HCEC 1CT (cell line): Measurements from ENCODE around the gene KIRREL2.
A peak's percentile ranks its signal among the peaks of the same experiment; 100 is the strongest.
"Not testable (repeated sequence)": the region's sequence is repeated elsewhere in the genome, so short reads cannot be mapped to it uniquely, and the experiment has no call there.

Source experiments
- DNase-seq: peaks from one replicate; pipeline ENCODE4 v3.0.0-alpha.2; 2017

KIRREL2 gene

DNA sequence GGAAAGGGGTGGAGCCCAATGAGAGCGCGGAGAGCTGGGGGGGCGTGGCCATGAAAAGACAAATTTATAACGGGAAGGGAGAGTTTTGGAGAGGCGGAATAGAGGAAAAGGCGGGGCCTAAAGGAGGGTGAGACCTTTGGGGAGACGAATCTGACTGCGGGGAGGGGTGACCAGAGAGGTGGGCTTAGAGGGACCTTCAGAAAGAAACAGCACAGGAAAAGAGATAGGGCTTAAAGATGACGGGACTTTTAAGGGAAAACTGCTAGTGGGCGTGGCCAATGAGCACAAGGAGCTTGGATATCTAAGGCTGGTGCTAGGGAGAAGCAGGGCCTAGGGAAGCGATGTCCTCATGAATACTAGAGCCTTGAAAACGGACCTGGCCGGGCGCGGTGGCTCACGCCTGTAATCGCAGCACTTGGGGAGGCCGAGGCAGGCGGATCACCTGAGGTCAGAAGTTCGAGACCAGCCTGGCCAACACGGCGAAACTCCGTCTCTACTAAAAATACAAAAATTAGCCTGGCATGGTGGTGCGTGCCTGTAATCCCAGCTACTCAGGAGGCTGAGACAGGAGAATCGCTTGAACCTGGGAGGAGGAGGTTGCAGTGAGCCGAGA is 13.5 kb downstream of the KIRREL2 start:
- peak; percentile 27 for DNase-seq

DNA sequence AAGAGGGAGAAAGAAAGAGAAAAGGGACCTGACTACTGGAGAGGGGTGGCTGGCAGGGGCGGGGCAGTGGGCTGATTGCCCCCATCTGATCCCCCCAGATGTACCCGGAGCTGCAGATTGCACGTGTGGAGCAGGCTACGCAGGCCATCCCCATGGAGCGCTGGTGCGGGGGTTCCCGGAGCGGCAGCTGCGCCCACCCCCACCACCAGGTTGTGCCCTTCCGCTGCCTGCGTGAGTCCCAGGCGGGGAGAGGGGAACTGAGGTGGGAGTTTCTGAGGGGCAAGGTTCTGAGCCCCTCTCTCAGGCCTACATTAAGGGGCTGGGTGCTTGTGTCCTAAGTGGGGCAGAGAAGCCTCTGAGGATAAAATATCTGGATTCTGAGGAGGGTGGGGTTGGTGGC is 14.1 kb downstream of the KIRREL2 start:
- no peak for DNase-seq

DNA sequence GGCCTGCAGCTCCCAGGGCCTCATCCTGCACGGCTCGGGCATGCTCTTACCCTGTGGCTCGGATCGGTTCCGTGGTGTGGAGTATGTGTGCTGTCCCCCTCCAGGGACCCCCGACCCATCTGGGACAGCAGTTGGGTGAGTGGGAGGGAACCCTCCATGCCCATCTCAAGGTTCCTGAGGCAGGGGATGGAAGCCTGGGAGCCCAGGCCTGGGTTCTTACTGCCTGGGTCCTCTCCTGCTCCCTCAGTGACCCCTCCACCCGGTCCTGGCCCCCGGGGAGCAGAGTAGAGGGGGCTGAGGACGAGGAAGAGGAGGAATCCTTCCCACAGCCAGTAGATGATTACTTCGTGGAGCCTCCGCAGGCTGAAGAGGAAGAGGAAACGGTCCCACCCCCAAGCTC is 14.9 kb downstream of the KIRREL2 start:
- DNase-seq, result no peak

DNA sequence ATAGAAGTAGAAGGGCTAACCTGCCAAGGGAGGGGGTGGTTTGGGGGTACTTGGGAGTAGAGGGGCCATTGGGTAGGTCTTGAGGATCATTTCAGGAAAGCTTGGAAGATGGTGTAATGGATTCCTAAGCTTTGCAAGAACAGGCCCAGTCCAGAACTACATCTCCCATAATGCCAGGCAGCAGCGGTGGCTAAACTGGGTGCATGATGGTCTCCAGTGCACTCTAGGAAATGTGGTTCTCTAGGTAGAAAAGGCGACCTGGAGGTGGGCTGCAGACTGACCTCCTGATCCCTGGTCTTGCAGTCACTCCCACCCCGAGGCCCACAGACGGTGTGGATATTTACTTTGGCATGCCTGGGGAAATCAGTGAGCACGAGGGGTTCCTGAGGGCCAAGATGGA is 15.5 kb downstream of the KIRREL2 start:
- no peak for DNase-seq

DNA sequence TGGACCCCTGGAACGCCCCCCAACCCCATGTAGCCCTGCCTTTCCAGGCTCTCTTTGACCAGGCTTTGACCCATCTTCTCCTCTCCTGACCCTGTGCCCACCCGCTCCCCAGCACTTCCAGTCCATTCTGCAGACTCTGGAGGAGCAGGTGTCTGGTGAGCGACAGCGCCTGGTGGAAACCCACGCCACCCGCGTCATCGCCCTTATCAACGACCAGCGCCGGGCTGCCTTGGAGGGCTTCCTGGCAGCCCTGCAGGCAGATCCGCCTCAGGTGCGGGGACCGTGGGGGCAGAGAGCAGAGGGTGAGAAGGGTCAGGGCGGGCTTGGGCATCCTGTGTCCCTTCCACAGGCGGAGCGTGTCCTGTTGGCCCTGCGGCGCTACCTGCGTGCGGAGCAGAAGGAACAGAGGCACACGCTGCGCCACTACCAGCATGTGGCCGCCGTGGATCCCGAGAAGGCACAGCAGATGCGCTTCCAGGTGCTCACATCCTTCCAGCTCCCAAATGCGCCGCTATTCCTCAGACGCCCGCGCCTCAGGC is 17.8 kb downstream of the KIRREL2 start:
- DNase-seq, result no peak

DNA sequence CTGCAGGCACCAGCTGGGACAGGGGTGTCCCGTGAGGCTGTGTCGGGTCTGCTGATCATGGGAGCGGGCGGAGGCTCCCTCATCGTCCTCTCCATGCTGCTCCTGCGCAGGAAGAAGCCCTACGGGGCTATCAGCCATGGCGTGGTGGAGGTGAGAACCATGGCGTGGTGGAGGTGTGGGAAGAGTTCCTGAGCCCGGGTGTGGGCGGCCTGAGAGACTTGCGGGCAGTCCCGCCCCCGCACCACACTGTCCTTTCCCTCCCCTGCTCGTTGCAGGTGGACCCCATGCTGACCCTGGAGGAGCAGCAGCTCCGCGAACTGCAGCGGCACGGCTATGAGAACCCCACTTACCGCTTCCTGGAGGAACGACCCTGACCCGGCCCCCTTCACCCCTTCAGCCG is 22.4 kb downstream of the KIRREL2 start:
- DNase-seq, result no peak

DNA sequence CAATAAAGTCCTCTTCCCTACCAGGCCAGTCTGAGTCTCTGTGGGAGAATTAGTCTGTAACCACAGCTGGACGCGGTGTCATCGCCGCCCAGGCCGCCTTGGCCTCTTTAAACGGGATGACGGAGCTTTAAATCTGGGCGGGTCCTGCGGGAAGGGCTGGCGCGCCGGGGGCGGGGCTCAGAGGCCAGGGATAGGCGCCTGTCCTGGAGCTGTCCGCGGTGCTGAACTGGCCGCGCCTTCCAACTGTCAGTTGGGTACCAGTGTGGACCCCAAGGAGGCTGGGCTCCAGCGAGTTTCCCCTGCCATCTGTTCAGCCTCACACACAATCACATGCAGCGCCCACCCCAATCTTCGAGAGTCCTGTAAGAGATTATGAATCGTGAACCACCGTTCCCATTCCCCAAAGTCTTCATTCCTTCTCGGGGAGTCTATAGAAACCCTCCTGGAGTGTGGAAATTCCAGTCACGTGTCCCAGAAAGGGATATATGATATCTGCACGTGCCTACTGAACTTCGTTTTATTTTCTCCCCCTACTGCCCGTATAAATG is 23.1 kb downstream of the KIRREL2 start:
- peak; percentile 90 for DNase-seq

DNA sequence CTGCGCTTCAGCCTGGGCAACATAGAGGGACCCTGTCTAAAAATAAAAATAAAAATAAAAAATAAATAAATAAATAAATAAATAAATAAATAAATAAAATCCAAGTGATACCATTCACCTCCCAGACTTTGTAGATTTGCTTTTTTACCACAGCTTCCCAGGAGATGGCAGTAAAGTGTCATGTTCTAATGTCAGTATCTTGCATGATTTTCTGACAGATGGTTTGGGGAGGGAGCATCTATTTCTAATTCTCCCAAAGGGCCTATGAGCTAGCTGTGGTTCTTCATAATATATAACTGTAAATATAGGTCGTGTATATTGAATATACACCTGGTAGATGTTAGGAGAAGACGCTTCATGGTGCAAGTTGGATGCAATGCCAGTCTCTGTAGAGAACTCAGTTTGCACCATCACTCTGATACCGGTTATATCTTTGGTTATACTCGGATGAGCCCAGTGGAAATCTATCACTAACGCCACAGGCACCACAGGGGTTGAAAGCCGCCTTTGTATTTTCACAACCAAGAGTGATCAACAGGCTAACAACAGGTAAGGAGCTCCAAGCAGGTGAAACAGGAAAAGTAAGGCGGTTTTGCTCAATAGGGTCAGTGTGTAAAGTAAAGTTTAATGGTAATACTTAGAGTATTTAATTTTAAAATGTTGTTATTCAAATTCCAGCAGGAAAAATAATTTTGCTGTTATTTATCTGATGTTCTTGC is 25.6 kb downstream of the KIRREL2 start:
- DNase-seq, result peak; percentile 62

DNA sequence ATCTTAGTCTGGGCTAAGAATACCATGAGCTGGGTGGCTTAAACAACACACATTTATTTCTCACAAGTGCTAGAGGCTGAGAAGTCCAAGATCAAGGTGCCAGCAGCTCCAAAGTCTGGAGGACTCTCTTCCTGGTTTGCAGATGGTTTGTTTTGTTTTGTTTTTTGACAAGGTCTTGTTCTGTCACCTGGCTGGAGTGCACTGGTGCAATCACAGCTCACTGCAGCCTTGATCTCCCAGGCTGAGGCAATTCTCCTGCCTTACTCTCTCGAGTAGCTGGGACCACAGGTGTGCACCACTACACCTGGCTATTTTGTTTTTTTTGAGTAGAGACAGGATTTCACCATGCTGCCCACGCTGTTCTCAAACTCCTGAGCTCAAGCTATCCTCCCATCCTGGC is 27.2 kb downstream of the KIRREL2 start:
- no peak for DNase-seq

DNA sequence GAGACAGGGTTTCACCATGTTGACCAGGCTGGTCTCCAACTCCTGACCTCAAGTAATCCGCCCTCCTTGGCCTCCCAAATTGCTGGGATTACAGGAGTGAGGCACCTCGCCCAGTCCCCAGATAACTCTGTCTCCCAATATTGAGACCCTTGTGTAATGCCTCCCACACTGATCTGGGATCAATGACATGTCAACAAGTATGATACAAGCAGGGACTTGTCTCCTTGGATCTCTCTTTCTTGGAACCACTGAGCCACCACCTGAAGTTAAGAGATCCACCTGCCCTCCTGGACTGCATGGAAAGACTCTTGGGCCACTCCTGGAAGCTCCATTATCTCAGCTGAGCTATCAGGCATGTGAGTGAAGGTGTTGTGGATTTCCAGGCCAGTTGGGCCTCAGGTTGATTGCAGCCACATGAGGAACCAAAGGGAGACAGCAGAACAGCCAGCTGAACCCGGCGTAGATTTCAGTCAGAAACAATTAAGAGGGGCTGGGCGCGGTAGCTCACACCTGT is 28.6 kb downstream of the KIRREL2 start:
- DNase-seq, result no peak

DNA sequence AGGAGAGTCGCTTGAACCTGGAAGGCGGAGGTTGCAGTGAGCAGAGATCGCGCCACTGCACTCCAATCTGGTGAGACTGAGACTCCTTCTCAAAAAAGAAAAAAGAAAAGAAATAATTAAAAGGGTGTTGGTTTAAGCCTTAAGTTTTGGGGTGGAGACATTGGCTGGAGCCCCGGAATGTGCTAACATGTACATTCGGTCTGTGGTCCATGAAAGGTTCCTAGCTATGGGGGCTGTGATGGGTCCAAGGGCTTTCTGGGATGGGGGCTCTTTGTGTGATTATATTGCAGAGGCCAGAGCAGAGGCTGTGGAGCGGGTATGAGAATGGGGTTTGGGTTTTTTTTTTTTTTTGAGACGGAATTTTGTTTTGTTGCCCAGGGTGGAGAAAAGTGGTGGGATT is 29.2 kb downstream of the KIRREL2 start:
- DNase-seq, result no peak

DNA sequence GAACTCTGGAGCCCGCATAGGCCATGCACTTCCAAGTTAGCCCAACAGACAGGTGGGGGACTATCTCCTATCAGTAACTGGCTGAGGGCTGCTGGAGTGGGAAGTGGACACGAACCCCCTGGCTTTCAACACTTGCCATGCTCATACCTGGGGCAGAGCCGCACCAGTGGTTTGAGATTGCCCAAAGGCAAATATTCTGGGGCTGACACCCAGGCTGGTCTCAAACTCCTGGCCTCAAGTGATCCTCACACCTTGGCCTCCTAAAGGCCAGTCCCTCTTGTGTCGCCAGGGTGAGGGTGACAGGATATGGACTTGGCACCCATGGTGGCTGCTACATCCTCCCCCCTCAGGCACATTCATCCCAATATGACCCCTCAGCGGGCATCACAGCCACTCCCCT is 30.5 kb downstream of the KIRREL2 start:
- no peak for DNase-seq

DNA sequence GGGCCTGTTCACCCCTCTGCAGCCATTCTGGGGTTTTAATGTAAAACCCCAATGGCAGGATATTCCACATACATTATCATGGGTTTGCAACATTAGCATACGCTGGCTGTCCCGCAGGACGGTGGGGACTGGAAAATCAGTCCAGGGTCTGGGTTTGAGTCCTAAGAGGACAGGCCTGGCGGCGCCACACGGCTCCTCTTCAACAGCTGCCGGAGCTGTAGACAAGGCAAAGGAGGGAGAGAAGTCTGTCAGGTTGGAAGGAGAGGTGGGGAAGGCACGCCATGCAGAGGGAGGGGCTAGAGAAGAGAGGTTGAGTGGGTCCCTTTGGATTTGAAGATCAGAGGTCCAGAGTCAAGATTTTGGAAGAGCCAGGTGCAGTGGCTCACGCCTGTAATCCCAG is 31.7 kb downstream of the KIRREL2 start:
- no peak for DNase-seq

DNA sequence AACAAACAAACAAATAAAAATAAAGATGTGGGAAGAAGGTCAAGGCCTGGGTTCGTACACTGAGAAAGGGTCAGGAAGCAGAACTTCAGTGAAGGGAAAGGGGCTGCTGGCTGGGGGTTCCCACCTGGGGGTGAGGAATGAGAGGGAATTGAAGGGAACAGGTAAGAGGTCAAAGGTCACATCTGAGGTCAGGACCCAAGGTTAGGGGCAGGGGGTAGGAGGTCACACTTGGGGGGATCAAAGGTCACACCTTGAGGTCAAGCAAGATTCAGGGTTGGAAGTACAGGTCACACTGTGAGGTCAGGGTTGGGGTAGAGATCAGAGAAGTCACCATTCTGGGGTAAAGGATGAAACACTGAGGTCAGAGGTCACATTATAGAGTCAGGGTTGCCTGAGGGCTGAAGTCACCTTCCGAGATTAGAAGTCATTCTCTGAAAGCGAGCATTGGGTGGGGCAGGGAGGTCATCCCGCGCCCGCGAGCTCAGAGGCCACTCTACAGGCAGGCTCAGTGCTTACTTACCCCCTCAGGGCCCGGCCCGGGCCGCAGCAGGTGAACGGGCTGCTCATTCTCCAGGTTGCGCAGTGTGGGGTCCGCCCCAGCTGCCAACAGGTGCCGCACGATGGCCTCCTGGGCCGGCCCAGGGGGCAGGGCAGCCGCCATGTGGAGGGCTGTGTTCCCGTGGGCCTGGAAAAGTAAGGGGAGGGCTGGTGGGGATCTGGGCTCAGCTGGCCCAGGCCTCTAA is 32.8 kb downstream of the KIRREL2 start:
- DNase-seq, result no peak

DNA sequence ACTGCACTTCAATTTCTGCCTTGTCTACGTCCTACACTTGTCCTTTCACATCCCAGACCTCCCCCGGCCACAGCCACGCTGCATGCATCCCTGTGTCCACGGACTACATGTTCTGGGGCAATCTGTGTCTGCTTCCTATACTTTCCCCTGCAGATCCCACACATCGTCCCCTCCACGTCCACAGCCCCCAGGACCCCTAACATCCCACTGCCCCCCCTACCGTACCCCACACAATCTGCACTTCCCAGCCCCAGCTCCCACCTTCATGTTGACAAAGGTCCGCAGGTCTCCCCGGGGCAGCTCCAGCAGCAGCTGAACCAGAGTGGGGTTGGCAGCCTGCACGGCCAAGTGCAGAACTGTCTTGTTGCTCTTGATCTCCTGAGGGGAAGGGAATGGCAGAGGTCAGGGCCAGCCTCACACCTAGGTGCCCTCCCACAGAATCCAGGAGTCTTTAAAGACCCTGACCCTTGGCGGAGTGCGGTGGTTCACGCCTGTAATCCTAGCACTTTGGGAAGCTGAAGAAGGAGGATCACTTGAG is 33.5 kb downstream of the KIRREL2 start:
- no peak for DNase-seq

DNA sequence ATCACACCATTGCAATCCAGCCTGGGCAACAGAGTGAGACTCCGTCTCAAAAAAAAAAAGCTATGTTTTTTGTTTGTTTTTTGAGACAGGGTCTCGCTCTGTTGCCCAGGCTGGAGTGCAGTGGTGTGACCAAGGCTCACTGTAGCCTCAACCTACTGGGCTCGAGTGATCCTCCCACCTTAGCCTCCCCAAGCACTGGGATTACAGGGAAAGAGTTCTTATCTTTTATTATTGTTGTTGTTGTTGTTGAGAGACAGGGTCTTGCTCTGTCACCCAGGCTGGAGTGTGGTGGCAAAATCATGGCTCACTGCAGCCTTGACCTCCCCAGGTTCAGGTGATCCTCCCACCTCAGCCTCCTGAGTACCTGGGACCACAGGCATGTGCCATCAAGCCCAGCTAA is 35.1 kb downstream of the KIRREL2 start:
- not testable (repeated sequence) for DNase-seq

DNA sequence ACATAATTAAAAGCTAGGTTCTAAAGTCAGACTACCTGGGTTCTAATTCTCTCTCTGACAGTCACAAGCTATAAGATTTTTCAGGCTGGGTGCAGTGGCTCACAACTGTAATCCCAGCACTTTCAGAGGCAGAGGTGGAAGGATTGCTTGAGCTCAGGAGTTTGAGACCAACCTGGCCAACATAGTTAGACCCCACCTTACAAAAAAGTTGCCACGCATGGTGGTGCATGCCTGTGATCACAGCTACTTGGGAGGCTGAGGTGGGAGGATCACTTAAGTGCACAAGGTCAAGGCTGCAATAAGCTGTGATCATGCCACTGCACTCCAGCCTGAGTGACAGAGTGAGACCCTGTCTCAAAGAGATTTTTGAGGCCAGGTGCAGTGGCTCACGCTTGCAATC is 37.6 kb downstream of the KIRREL2 start:
- DNase-seq, result no peak

DNA sequence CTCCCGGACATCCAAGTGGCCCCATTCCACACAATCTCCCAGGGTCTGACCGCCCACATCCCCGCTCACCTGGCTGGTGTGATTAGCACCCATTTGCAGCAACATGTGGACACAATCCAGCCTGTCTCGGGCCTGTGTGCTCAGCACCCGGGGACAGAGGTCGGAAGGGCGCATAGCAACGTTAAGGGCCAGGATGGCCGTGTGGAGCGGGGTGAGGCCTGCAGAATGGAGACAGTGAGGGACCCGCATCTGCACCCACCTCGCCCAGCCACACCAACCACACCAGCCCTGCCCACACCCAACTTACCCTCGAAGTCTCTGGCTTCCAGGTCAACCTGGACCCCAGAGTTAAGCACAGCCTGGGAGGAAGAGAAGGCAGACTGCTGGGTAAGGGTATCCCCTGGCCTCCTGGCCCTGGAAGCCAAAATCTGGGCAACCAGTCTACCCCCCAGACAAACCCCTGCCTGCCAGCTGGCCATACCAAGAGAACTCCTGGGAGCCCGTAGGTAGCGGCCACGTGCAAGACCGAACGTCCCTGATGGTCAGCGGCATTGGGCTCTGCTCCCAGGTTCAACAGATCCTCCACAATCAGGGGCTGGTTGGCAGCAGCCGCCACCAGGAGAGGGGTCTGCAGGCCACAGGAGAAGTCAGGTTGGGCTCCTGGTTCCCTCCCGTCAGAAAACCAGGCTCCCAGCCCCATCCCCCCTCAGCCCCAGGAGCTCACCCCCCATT is 39.4 kb downstream of the KIRREL2 start:
- DNase-seq, result no peak

DNA sequence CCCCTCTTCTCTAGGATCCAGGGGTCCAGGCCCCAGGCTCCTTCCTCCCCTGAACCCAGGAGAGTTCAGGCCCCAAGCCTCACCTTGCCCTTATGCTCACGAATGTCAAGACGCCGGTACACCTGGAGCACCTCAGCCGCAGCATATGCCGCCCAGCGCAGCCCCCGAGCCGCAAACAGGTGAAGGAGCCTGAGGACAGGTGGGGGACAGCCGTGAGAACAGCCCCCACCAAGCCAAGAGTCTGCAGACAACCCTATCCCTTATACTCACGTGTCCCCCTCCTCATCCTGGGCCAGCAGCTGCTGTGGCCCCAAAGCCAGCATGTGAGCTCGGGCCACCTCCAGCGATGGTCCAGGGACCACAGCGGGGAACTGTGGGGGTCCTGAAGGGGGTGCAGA is 39.9 kb downstream of the KIRREL2 start:
- DNase-seq, result no peak

DNA sequence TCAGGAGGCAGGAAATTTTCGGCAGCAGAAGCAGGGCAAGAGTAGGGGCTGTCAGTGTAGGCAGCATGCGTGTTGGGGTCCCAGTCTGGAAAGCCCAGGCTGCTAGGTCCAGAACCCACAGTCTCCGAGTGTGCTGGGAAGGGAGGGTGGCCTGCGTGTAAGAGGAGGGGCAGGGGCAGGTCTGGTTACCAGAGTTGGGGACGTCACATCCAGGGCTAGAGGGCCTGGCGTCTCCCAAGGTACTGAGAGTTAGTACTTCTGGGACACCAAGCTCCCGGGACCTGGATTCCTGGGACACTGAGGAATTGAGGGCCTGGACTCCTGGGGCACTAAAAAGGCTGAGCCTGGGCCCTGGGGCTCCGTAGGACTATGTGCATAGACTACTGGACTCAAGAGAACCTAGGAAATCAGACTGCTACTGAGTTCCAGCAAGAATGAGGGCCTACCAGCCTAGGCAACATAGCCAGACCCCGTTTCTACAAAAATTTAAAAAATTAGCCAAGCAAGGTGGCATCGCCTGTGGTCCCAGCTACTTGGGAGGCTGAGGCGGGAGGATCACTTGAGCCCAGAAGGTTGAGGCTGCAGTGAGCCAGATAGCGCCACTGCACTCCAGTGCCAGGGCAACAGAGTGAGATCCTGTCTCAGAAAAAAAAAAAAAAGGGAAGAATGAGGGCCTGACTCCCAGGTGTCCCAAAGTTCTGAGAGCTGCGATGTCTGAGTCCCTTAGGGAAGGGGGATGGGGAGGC is 41.2 kb downstream of the KIRREL2 start:
- no peak for DNase-seq

DNA sequence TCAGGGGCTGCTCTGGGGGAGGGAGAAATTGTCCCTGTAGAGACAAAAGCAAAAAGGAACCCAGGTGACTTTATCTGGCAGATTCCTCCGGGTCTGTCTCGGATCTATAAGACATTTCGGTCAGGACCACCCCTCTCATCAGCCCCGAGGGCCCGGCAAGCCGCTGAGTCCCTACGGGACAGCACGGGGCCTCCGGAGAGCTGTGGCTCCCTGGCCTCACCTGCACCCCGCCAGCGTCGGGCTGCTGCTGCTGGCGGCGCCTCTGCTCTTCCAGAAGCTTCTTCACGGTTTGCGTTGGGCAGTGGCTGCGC is 41.7 kb downstream of the KIRREL2 start:
- DNase-seq, result no peak
